OCI-LY3 (cell line): Measurements from ENCODE around the gene SRSF2.
"Not testable (repeated sequence)": the region's sequence is repeated elsewhere in the genome, so short reads cannot be mapped to it uniquely, and the experiment has no call there.

Experiments
- H2AFZ ChIP-seq: fragments of 200-600, 300-600 bp; shearing (Covaris generic); 2 replicates; pipeline ENCODE4 v1.6.0; 2014; ENCODE audit warnings: antibody characterized with exemption, low read depth, low read length
- H3K27ac ChIP-seq: fragments of 200-600, 300-600 bp; sonication (generic); 2 replicates; pipeline ENCODE4 v1.5.1; 2014; ENCODE audit warnings: mild to moderate bottlenecking, low read length, moderate library complexity, mixed read lengths
- H3K27me3 ChIP-seq: fragments of 200-600, 300-600 bp; sonication (generic); 2 replicates; pipeline ENCODE4 v1.6.1; 2014; ENCODE audit warnings: low read depth, low read length, mixed read lengths
- H3K36me3 ChIP-seq: fragments of 200-600, 300-600 bp; sonication (generic); replicated peaks from 2 replicates; pipeline ENCODE3; 2014; ENCODE audit warnings: low read depth, low read length, mixed read lengths
- H3K4me1 ChIP-seq: fragments of 300-600, 200-600 bp; sonication (generic); 2 replicates; pipeline ENCODE4 v1.6.1; 2014; ENCODE audit warnings: low read length, mixed read lengths
- H3K4me2 ChIP-seq: fragments of 200-600, 300-600 bp; sonication (generic); 2 replicates; pipeline ENCODE4 v1.6.1; 2014; ENCODE audit warnings: low read length, mixed read lengths
- H3K4me3 ChIP-seq: fragments of 300-600, 200-600 bp; sonication (generic); 2 replicates; pipeline ENCODE4 v1.5.1; 2014; ENCODE audit warnings: antibody characterized with exemption, mild to moderate bottlenecking, low read length, moderate library complexity
- H3K79me2 ChIP-seq: fragments of 300-600, 200-600 bp; shearing (Covaris generic); 2 replicates; pipeline ENCODE4 v1.6.1; 2014; ENCODE audit warnings: mild to moderate bottlenecking, low read length, mixed read lengths
- H3K9ac ChIP-seq: fragments of 300-600, 200-600 bp; shearing (Covaris generic); 2 replicates; pipeline ENCODE4 v1.6.0; 2014; ENCODE audit warnings: mild to moderate bottlenecking, low read length, moderate library complexity
- H3K9me3 ChIP-seq: fragments of 200-600, 300-600 bp; shearing (Covaris generic); 2 replicates; pipeline ENCODE4 v1.6.1; 2014; ENCODE audit warnings: low read length, mixed read lengths; ENCODE audit not compliant: insufficient read depth
- H4K20me1 ChIP-seq: fragments of 200-600, 300-600 bp; sonication (generic); 2 replicates; pipeline ENCODE4 v1.6.1; 2016; ENCODE audit warnings: low read length, mixed read lengths; ENCODE audit not compliant: insufficient read depth
- CTCF ChIP-seq: fragments of 200-600, 300-600 bp; sonication (generic); IDR thresholded peaks from 2 replicates; pipeline ENCODE4 v1.5.1; 2014; ENCODE audit warnings: antibody characterized with exemption, low read length, low read depth
- EZH2phosphoT487 ChIP-seq: fragments of 200-600 bp; shearing (Covaris generic); IDR thresholded peaks from 2 replicates; pipeline ENCODE4 v1.6.1; 2018; ENCODE audit warnings: antibody characterized with exemption, mixed run types, low read depth

SRSF2 gene

DNA sequence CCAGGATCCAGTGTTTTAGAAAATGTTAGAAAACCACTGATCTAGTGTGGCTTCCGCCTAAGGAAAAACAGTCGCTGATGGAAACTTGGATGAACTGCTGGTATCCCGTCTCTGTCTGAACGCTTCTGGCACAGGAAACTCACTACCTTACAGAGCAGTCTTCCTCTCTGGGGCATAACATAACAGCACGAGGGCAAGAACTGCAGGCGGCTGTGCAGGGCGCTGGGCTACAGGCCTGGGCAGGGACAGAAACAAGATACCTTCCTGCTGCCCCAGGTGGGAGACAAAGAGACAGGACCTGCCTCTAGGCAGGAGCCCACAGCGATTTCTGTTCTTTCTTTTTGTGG is 36.9 kb downstream of the SRSF2 start:
- Histone ChIP-seq H3K9ac (peak overlapping the region; percentile 35; the same call in 1 of the 2 replicates), H3K79me2 (no peaks in the 10 kb centered on the region), H3K27ac (no peak overlapping the region; the same call in 1 of the 2 replicates), H3K9me3 (no peaks in the 10 kb centered on the region), H2AFZ (peak overlapping the region; percentile 58; the same call in 1 of the 2 replicates), H3K4me1 (peaks cover 38% of the 10 kb centered on the region), H3K36me3 (no peaks in the 10 kb centered on the region), H3K4me2 (peak overlapping the region; percentile 61), H3K27me3 (peaks cover 4% of the 10 kb centered on the region; the same call in 1 of the 2 replicates), H4K20me1 (no peaks in the 10 kb centered on the region), H3K4me3 (peak overlapping the region; percentile 30)
- TF ChIP-seq EZH2phosphoT487, result no peak
- no peak for TF ChIP-seq CTCF

GRCh38 chr17:76698466-76698977 is 38.6 kb downstream of the SRSF2 start:
- not testable (repeated sequence) for H3K4me2 ChIP-seq, H3K79me2 ChIP-seq, H2AFZ ChIP-seq, H3K9me3 ChIP-seq, H4K20me1 ChIP-seq, H3K9ac ChIP-seq, H3K4me3 ChIP-seq, H3K27me3 ChIP-seq, H3K27ac ChIP-seq, H3K36me3 ChIP-seq
- H3K4me1 ChIP-seq, result peaks cover 42% of the 10 kb centered on the region

DNA sequence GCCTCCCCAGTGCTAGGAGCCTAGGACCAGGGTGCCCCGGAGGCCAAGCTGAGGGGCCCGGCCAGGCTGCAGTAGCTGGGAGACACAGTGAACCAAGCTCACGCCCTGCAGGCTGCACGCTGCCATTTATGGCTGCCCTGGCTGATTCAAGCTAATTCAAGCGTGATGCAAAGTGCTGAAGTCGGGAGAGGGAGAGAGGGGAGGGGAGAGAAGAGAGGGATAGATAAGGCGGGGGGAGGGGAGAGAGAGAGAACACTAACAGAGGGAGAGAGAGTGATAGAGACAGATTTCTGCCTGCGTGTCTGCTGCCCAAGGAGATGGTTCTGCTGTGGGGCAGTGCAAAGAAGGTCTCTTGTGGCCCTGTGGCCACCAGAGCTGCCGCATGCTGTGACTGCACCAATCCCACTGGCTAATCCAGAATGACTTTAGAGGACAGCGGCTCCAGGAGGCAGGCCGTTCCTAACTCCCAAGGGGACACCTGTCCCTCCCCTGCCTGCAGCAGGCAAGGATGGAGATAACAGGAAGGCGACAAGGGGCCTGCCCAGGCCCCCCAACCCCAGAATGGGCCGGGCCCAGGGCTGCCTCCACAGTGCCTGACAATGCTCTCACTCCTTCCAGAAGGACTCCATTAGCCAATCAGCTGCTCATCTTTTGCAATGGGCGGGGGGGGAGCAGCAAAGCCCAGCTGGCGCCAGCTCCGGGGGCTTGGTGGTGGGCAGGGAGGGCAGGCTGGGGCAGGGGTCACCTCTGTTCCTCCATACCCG is 39.2 kb downstream of the SRSF2 start:
- Histone ChIP-seq H3K4me3 (0 out of 2 replicates have a peak overlapping the region, but pooled peaks have one; percentile 34), H3K27me3 (peaks cover 4% of the 10 kb centered on the region; the same call in 1 of the 2 replicates), H2AFZ (no peak overlapping the region), H3K27ac (no peak overlapping the region), H3K36me3 (no peaks in the 10 kb centered on the region), H3K4me1 (peaks cover 48% of the 10 kb centered on the region), H3K79me2 (no peaks in the 10 kb centered on the region), H3K9me3 (no peaks in the 10 kb centered on the region), H4K20me1 (no peaks in the 10 kb centered on the region), H3K4me2 (peak overlapping the region; percentile 78), H3K9ac (no peak overlapping the region)
- TF ChIP-seq EZH2phosphoT487 (no peak), CTCF (no peak)

- H2AFZ ChIP-seq, result peak overlapping the region; percentile 24; the same call in 1 of the 2 replicates
- H3K9ac ChIP-seq, result peak overlapping the region; percentile 17; the same call in 1 of the 2 replicates
- peak overlapping the region; percentile 34 for H3K4me3 ChIP-seq
- peak overlapping the region; percentile 49 for H3K27ac ChIP-seq
- H3K36me3 ChIP-seq, result no peaks in the 10 kb centered on the region
- H3K4me1 ChIP-seq, result peaks cover 51% of the 10 kb centered on the region
- H3K27me3 ChIP-seq, result peaks cover 4% of the 10 kb centered on the region; the same call in 1 of the 2 replicates
- H3K9me3 ChIP-seq, result no peaks in the 10 kb centered on the region
- H3K79me2 ChIP-seq, result no peaks in the 10 kb centered on the region
- no peaks in the 10 kb centered on the region for H4K20me1 ChIP-seq
- H3K4me2 ChIP-seq, result peak overlapping the region; percentile 78
- no peak for TF ChIP-seq CTCF
- no peak for TF ChIP-seq EZH2phosphoT487
Observed at GRCh38 chr17:76696763-76697701, 40.1 kb downstream of the SRSF2 start.
